HepG2 (cell line): Measurements from ENCODE around the gene SLC25A22. TPM values are rescaled to one million over a fixed set of nuclear protein-coding genes. Genes with fewer than 3 reads are reported as not detected.
A peak's percentile ranks its signal among the peaks of the same experiment; 100 is the strongest.

ENCODE experiments used
- ATAC-seq: fragments of 200-7000 bp; cut with Tn5 transposase; 3 replicates; pipeline ENCODE4 v1.9.1; 2020; ENCODE audit warnings: mild to moderate bottlenecking, moderate library complexity
- BruUV-seq: library from RNA; stranded (reverse); fragments of 400-500 nt; replicated peaks from 2 replicates; lab custom pipeline; 2021; lab: Mats Ljungman, UMichigan
- CTCF ChIA-PET: fragments of 300-600 bp; formaldehyde crosslinking; extraction: SDS; loops from one replicate; lab custom pipeline; 2021; ENCODE audit warnings: low total read pairs, inconsistent platforms, low intra/inter-chr PET ratio; lab: Yijun Ruan, JAX
- POLR2A ChIA-PET: fragments of 350-600 bp; sonication (Branson Sonifier 250); formaldehyde crosslinking; loops from one replicate; lab custom pipeline; 2020; ENCODE audit warnings: antibody characterized with exemption, inconsistent platforms; lab: Yijun Ruan, JAX
- DNase-seq: peaks from one replicate; pipeline ENCODE4 v3.0.0-alpha.2; 2015; ENCODE audit warnings: low spot score
- FAIRE-seq: peaks from 3 replicates; lab custom pipeline; 2011; peaks lifted over from hg19 to GRCh38; lab: Jason Lieb, UNC
- H2AFZ ChIP-seq: one replicate; pipeline ENCODE4 v1.6.1; 2011; ENCODE audit warnings: low read length, inconsistent platforms
- H3K27ac ChIP-seq: fragments of 300-600 bp; 3 replicates; pipeline ENCODE4 v1.8.0; 2011; ENCODE audit warnings: mixed run types, mild to moderate bottlenecking, mixed read lengths, low read length, inconsistent platforms; ENCODE audit not compliant: insufficient read depth; ENCODE audit errors: extremely low read length
- H3K27me3 ChIP-seq, 2 experiments: fragments of 200-600 bp in 1 of 2; 2 replicates in 1 of 2; 3 replicates in 1 of 2; pipeline versions ENCODE4 v1.6.0 to v1.8.0; 2011; ENCODE audit warnings: low read length in 2 of 2, mild to moderate bottlenecking in 2 of 2, moderate library complexity in 2 of 2, inconsistent platforms in 1 of 2; ENCODE audit not compliant: insufficient read depth in 2 of 2, control insufficient read depth in 1 of 2
- H3K36me3 ChIP-seq, 2 experiments: fragments of 200-600 bp in 1 of 2; replicated peaks in 1 of 2; 2 replicates in 1 of 2; 3 replicates in 1 of 2; pipeline versions ENCODE4 v1.5.1 to v1.8.0; 2011; ENCODE audit warnings: low read length in 2 of 2, inconsistent platforms in 1 of 2; ENCODE audit not compliant: insufficient read depth in 2 of 2, control insufficient read depth in 1 of 2
- H3K4me1 ChIP-seq: 2 replicates; pipeline ENCODE4 v1.5.1; 2012; ENCODE audit warnings: low read length, inconsistent platforms; ENCODE audit not compliant: insufficient read depth
- H3K4me2 ChIP-seq: 2 replicates; pipeline ENCODE4 v1.6.0; 2011; ENCODE audit warnings: low read depth, low read length, inconsistent platforms
- H3K4me3 ChIP-seq, 3 experiments: fragments of 200-600 bp in 1 of 3; sonication (generic), shearing (Covaris generic) in 1 of 3; replicated peaks in 1 of 3; 2 replicates each; pipeline ENCODE4 v1.5.1; 2011 to 2016; ENCODE audit warnings: low read length in 3 of 3, inconsistent platforms in 2 of 3, low read depth in 2 of 3, mild to moderate bottlenecking in 2 of 3, control low read depth in 1 of 3, mixed read lengths in 1 of 3; ENCODE audit not compliant: insufficient read depth in 1 of 3
- H3K79me2 ChIP-seq: one replicate; pipeline ENCODE4 v1.6.1; 2011; ENCODE audit warnings: low read length, inconsistent platforms; ENCODE audit not compliant: insufficient read depth
- H3K9ac ChIP-seq: 2 replicates; pipeline ENCODE4 v1.6.0; 2011; ENCODE audit warnings: mild to moderate bottlenecking, low read depth, low read length, inconsistent platforms; ENCODE audit not compliant: insufficient read depth
- H3K9me3 ChIP-seq: 2 replicates; pipeline ENCODE4 v1.5.1; 2012; ENCODE audit warnings: mild to moderate bottlenecking, low read length
- H4K20me1 ChIP-seq: 2 replicates; pipeline ENCODE4 v1.6.0; 2011; ENCODE audit warnings: inconsistent platforms, mild to moderate bottlenecking, low read length, moderate library complexity; ENCODE audit not compliant: insufficient read depth
- BRD4 ChIP-seq: sonication (generic); formaldehyde crosslinking; IDR thresholded peaks from 2 replicates; pipeline ENCODE4 v1.4.0; 2020; ENCODE audit warnings: missing genetic modification reagents
- CC2D1A ChIP-seq: sonication (generic); formaldehyde crosslinking; IDR thresholded peaks from 2 replicates; pipeline ENCODE4 v1.8.1; 2023; ENCODE audit warnings: mild to moderate bottlenecking, missing genetic modification reagents
- CENPT ChIP-seq: sonication (generic); formaldehyde crosslinking; IDR thresholded peaks from 2 replicates; pipeline ENCODE4 v1.8.0; 2022; ENCODE audit warnings: low read depth, mild to moderate bottlenecking, moderate library complexity, missing genetic modification reagents
- HOXD1 ChIP-seq: sonication (generic); formaldehyde crosslinking; IDR thresholded peaks from 2 replicates; pipeline ENCODE4 v1.5.0; 2020; ENCODE audit warnings: missing genetic modification reagents
- KLF11 ChIP-seq: IDR thresholded peaks from 2 replicates; pipeline ENCODE4 v1.6.1; 2016; ENCODE audit warnings: missing compliant biosample characterization
- MTF2 ChIP-seq: sonication (generic); formaldehyde crosslinking; IDR thresholded peaks from 2 replicates; pipeline ENCODE4 v1.5.0; 2020; ENCODE audit warnings: missing genetic modification reagents, borderline replicate concordance
- NFATC3 ChIP-seq: sonication (generic); formaldehyde crosslinking; IDR thresholded peaks from 2 replicates; pipeline ENCODE4 v1.5.1; 2020; ENCODE audit warnings: mild to moderate bottlenecking, missing genetic modification reagents
- NFE2L2 ChIP-seq: fragments of 150-350 bp; IDR thresholded peaks from 2 replicates; pipeline ENCODE4 v1.6.1; 2014; ENCODE audit warnings: low read length
- NR2F6 ChIP-seq, 2 experiments: IDR thresholded peaks; 2 replicates each; pipeline ENCODE4 v1.6.1; 2016; ENCODE audit warnings: antibody characterized with exemption in 1 of 2, mild to moderate bottlenecking in 1 of 2
- POLR2A ChIP-seq, 2 experiments: IDR thresholded peaks; 2 replicates each; pipeline ENCODE4 v1.6.1; 2011; ENCODE audit warnings: low read depth in 2 of 2, low read length in 2 of 2, mild to moderate bottlenecking in 1 of 2, moderate library complexity in 1 of 2; ENCODE audit not compliant: insufficient read depth in 1 of 2
- XBP1 ChIP-seq: sonication (generic); formaldehyde crosslinking; IDR thresholded peaks from 2 replicates; pipeline ENCODE4 v1.5.0; 2020; ENCODE audit warnings: missing genetic modification reagents
- ZFAT ChIP-seq: sonication (generic); formaldehyde crosslinking; conservative IDR thresholded peaks from 2 replicates; pipeline ENCODE4 v1.8.1; 2023; ENCODE audit warnings: missing genetic modification reagents, inconsistent platforms
- ZFP90 ChIP-seq: sonication (generic); formaldehyde crosslinking; IDR thresholded peaks from 2 replicates; pipeline ENCODE4 v1.8.0; 2022; ENCODE audit warnings: missing genetic modification reagents, mild to moderate bottlenecking, inconsistent platforms, borderline replicate concordance
- ZNF224 ChIP-seq: sonication (generic); formaldehyde crosslinking; IDR thresholded peaks from 2 replicates; pipeline ENCODE4 v1.5.0; 2020; ENCODE audit warnings: mild to moderate bottlenecking, missing genetic modification reagents
- ZNF235 ChIP-seq: sonication (generic); formaldehyde crosslinking; IDR thresholded peaks from 2 replicates; pipeline ENCODE4 v1.8.1; 2023; ENCODE audit warnings: mild to moderate bottlenecking, missing genetic modification reagents, borderline replicate concordance
- ZNF570 ChIP-seq: sonication (generic); formaldehyde crosslinking; IDR thresholded peaks from 2 replicates; pipeline ENCODE4 v1.4.0; 2020; ENCODE audit warnings: mild to moderate bottlenecking, missing genetic modification reagents, borderline replicate concordance
- ZNF589 ChIP-seq: sonication (generic); formaldehyde crosslinking; conservative IDR thresholded peaks from 2 replicates; pipeline ENCODE4 v1.8.0; 2022; ENCODE audit warnings: mild to moderate bottlenecking, moderate library complexity, missing genetic modification reagents
- ZNF7 ChIP-seq: IDR thresholded peaks from 2 replicates; pipeline ENCODE4 v1.6.1; 2016; ENCODE audit warnings: missing biosample characterization, missing genetic modification reagents
- ZNF850 ChIP-seq: sonication (generic); formaldehyde crosslinking; conservative IDR thresholded peaks from 2 replicates; pipeline ENCODE4 v1.9.0; 2021; ENCODE audit warnings: mild to moderate bottlenecking, missing genetic modification reagents
- WGBS: methylation state at CpG from one replicate; pipeline ENCODE4 v1.1.6; 2017; ENCODE audit warnings: low lambda C conversion rate; 5-methylcytosine and 5-hydroxymethylcytosine counted together
- in situ Hi-C: cut with HindIII; loops from 2 replicates; pipeline ENCODE4 v1.10.0; 2017; ENCODE audit warnings: low pct_unique_long_range_greater_than_20kb; ENCODE audit not compliant: extremely low pct_ligation_motif_present
- intact Hi-C: fragments of 100-400 bp; cut with micrococcal nuclease; formaldehyde crosslinking; loops from one replicate; pipeline ENCODE4 v1.10.0; 2022; ENCODE audit not compliant: unreplicated experiment
- polyA plus RNA-seq, 8 experiments: library from polyadenylated mRNA; depleted of rRNA in 3 of 8; stranded (reverse) in 7 of 8; unstranded in 1 of 8; fragments of >200 nt; fragmentation: Illumina TruSeq in 4 of 8; extraction: Trizol in 4 of 8; gene quantifications; 2 replicates each; pipeline versions ENCODE4 v1.2.1 to v1.2.3, GENCODE V29; 2011 to 2016; ENCODE audit warnings: low read depth in 4 of 8, missing spikeins in 1 of 8, mixed read lengths in 1 of 8; ENCODE audit not compliant: insufficient read depth in 1 of 8
- total RNA-seq, 5 experiments: library from RNA; depleted of rRNA; stranded (reverse); fragments of >200 nt; fragmentation: Illumina TruSeq; extraction: Trizol; gene quantifications; 2 replicates each; pipeline ENCODE4 v1.2.3, GENCODE V29; 2016; ENCODE audit warnings: low read depth in 1 of 5
- TF ChIP-seq, protein P1 (sequence below): sonication (generic); formaldehyde crosslinking; IDR thresholded peaks from 2 replicates; pipeline ENCODE4 v1.8.0; 2022; ENCODE audit warnings: missing genetic modification reagents, mild to moderate bottlenecking, borderline replicate concordance
- TF ChIP-seq, protein P2 (sequence below): IDR thresholded peaks from 2 replicates; pipeline ENCODE4 v1.6.1; 2016; ENCODE audit warnings: low read depth, control low read depth
- TF ChIP-seq, protein P3 (sequence below): sonication (generic); formaldehyde crosslinking; IDR thresholded peaks from 2 replicates; pipeline ENCODE4 v1.4.0; 2020; ENCODE audit warnings: missing genetic modification reagents

The SLC25A22 gene
- total and polyA plus RNA-seq, 2 of the 13 experiments (the other 11 are each of a cell fraction or from before 2014, with no cell fraction given), result 12.4 to 19.2 TPM

DNA sequence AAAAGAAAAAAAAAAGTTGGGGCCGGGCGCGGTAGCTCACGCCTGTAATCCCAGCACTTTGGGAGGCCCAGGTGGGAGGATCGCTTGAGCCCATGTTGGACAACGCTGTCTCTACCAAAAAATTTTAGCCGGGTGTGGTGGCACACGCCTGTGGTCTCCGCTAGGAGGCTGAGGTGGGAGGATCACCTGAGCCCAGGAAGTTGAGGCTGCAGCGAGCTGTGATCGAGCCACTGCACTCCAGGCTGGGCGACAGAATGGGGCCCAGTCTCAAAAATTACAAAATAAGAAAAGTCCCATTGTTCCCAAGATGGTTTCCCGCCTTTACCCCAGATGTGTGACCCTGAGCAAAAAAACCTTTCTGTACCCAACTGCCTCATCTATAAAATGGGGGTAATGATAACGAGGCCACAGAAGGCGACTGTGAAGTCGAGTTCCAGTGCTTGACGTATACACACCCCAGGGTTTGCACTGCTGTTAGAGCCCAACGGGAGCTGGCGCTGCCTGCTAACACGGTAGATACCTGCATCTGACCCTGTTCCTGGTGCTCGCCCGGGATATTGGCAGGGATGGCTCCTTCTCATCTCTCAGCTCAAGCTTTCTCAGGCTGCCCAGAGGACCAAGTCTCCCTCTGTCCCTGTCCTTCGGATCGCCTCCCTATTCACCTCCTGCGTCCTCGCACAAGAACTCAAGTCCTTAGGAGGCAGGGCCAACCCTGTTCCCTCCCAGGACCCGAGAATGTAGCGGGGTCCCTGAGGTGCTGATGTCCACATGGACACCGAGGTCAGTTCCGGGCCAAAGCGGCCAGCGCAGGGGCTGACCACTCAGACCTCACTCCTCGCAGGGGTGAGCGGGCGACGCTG lies 10.6 kb upstream of the SLC25A22 start:
- peaks cover 24% of the 10 kb centered on the region for H4K20me1 ChIP-seq
- H3K79me2 ChIP-seq, result peaks cover 44% of the 10 kb centered on the region
- peak overlapping the region; percentile 97 to 100 (median 99) for H3K4me3 ChIP-seq
- POLR2A ChIA-PET, result interaction anchor here (0.6 to 2.7 kb wide), 19 partner anchors 11 to 363 kb away, joined by 3 to 127 read pairs (median 5); partner anchors contain the start of genes CEND1, CRACR2B, EPS8L2 and GATD1
- 20% methylated on average over 20 of the region's 36 CpGs for WGBS
- FAIRE-seq, result no peak
- CTCF ChIA-PET, result no interaction called here
- ATAC-seq, result peak; percentile 72
- DNase-seq, result peak; percentile 71
- peak overlapping the region; percentile 97 for H3K4me2 ChIP-seq
- H2AFZ ChIP-seq, result no peak overlapping the region
- H3K27me3 ChIP-seq, result no peaks in the 10 kb centered on the region; a peak in 1 of 5 replicates
- peak overlapping the region; percentile 98 for H3K9ac ChIP-seq
- peak overlapping the region; percentile 95 for H3K27ac ChIP-seq
- in situ Hi-C loops (no loop called here), intact Hi-C loops (loop anchor here (5.0 kb wide), 1 partner anchor 34 kb away; the partner anchor contains the start of genes POLR2L and TSPAN4)
- H3K9me3 ChIP-seq, result no peaks in the 10 kb centered on the region
- H3K36me3 ChIP-seq, result peaks cover 16 to 27% of the 10 kb centered on the region in 2 experiments
- H3K4me1 ChIP-seq, result peaks cover 56% of the 10 kb centered on the region
- BruUV-seq, result TSS peak; percentile 85
- 0 out of 2 replicates have a peak, but pooled peaks have one; percentile 37 for TF ChIP-seq ZNF235 (CRISPR knock-in tag)
- TF ChIP-seq, protein P1, sequence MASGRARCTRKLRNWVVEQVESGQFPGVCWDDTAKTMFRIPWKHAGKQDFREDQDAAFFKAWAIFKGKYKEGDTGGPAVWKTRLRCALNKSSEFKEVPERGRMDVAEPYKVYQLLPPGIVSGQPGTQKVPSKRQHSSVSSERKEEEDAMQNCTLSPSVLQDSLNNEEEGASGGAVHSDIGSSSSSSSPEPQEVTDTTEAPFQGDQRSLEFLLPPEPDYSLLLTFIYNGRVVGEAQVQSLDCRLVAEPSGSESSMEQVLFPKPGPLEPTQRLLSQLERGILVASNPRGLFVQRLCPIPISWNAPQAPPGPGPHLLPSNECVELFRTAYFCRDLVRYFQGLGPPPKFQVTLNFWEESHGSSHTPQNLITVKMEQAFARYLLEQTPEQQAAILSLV (CRISPR knock-in tag), result no peak
- TF ChIP-seq ZNF589 (CRISPR knock-in tag), result no peak
- TF ChIP-seq NFE2L2, result no peak
- TF ChIP-seq, protein P2, sequence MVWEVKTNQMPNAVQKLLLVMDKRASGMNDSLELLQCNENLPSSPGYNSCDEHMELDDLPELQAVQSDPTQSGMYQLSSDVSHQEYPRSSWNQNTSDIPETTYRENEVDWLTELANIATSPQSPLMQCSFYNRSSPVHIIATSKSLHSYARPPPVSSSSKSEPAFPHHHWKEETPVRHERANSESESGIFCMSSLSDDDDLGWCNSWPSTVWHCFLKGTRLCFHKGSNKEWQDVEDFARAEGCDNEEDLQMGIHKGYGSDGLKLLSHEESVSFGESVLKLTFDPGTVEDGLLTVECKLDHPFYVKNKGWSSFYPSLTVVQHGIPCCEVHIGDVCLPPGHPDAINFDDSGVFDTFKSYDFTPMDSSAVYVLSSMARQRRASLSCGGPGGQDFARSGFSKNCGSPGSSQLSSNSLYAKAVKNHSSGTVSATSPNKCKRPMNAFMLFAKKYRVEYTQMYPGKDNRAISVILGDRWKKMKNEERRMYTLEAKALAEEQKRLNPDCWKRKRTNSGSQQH, result peak; percentile 76; the same call in 1 of the 2 replicates
- TF ChIP-seq POLR2A (IDR thresholded peaks at IDR 0.05; ENCODE audit: insufficient read depth in 1 of 2, low read depth in 2 of 2, low read length in 2 of 2), result 0 out of 4 replicates have a peak, but pooled peaks of 1 of the 2 experiments have one; percentile 7
- TF ChIP-seq ZNF570 (CRISPR knock-in tag), result no peak
- TF ChIP-seq CENPT, result 0 out of 2 replicates have a peak, but pooled peaks have one; percentile 8
- peak; percentile 59; the same call in 1 of the 2 replicates for TF ChIP-seq BRD4 (CRISPR knock-in tag)
- TF ChIP-seq HOXD1, result peak; percentile 36; the same call in 1 of the 2 replicates
- TF ChIP-seq XBP1 (CRISPR knock-in tag), result peak; percentile 39; the same call in 1 of the 2 replicates
- 0 out of 2 replicates have a peak, but pooled peaks have one; percentile 42 for TF ChIP-seq ZNF224 (CRISPR knock-in tag)
- TF ChIP-seq ZFAT (CRISPR knock-in tag), result peak; percentile 65; the same call in 1 of the 2 replicates
- TF ChIP-seq CC2D1A (CRISPR knock-in tag), result no peak
- TF ChIP-seq KLF11, result peak; percentile 10; the same call in 1 of the 2 replicates
- TF ChIP-seq ZNF850, result peak; percentile 93; the same call in 1 of the 2 replicates
- 0 out of 2 replicates have a peak, but pooled peaks have one; percentile 12 for TF ChIP-seq ZFP90
- TF ChIP-seq MTF2, result 0 out of 2 replicates have a peak, but pooled peaks have one; percentile 62
- TF ChIP-seq NFATC3 (CRISPR knock-in tag), result 0 out of 2 replicates have a peak, but pooled peaks have one; percentile 45
- TF ChIP-seq, protein P3, sequence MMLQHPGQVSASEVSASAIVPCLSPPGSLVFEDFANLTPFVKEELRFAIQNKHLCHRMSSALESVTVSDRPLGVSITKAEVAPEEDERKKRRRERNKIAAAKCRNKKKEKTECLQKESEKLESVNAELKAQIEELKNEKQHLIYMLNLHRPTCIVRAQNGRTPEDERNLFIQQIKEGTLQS (CRISPR knock-in tag), result no peak
- TF ChIP-seq ZNF7 (CRISPR knock-in tag), result peak; percentile 70
- no peak for TF ChIP-seq NR2F6 (IDR thresholded peaks at IDR 0.05)
- TF ChIP-seq NR2F6 (CRISPR knock-in tag; IDR thresholded peaks at IDR 0.05), result peak; percentile 11; the same call in 1 of the 2 replicates
